ENCODE measurements around the gene PTCH1.
A peak's percentile ranks its signal among the peaks of the same experiment; 100 is the strongest.

Gene PTCH1

DNA sequence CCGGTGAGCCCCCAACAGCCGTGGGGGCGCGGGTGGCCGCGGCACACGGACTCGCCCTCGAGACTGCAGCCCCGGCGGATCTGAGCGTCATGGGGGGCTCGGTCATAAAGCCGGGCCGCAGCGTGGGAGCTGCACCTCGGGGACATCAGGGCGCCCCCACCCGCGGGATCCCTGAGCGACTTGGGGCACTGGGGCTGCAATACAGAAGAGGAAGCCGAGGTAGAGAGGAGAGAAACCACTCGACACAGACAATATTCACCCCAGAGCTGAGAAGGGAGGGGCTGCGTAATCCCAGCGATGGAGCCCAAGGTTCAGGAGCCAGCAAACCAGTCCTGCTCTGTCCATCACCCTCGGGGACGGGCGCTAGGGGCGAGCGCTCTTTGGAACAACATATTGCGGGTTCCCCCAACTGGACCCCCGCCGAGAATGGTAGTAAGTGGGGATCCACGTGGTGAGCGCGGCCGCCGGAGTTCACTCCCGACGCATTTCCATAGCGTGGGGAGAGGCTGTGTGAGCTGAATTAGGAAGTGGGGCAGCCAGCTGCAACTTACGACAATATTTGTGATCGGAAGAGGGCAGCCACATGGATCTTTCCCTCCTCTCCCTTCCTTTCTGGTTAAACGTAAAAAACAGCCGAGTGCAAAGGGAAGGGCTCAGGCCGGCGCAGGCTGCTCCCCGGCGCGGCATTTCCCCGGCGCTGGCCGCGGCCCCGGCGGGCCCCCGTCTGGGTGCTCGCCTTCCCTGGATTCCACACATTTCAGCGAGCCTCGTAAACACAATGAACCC is 9.9 kb downstream of the PTCH1 start (continued):
- TF ChIP-seq KLF7 (tag by site-specific recombination; IDR thresholded peaks at IDR 0.05; ENCODE audit: borderline replicate concordance) (no peak), YY2 (tag by site-specific recombination; IDR thresholded peaks at IDR 0.05) (no peak), GLIS2 (tag by site-specific recombination; IDR thresholded peaks at IDR 0.05) (peak; percentile 83), ZBTB17 (tag by site-specific recombination; IDR thresholded peaks at IDR 0.05) (no peak)
- TF ChIP-seq, protein P1, sequence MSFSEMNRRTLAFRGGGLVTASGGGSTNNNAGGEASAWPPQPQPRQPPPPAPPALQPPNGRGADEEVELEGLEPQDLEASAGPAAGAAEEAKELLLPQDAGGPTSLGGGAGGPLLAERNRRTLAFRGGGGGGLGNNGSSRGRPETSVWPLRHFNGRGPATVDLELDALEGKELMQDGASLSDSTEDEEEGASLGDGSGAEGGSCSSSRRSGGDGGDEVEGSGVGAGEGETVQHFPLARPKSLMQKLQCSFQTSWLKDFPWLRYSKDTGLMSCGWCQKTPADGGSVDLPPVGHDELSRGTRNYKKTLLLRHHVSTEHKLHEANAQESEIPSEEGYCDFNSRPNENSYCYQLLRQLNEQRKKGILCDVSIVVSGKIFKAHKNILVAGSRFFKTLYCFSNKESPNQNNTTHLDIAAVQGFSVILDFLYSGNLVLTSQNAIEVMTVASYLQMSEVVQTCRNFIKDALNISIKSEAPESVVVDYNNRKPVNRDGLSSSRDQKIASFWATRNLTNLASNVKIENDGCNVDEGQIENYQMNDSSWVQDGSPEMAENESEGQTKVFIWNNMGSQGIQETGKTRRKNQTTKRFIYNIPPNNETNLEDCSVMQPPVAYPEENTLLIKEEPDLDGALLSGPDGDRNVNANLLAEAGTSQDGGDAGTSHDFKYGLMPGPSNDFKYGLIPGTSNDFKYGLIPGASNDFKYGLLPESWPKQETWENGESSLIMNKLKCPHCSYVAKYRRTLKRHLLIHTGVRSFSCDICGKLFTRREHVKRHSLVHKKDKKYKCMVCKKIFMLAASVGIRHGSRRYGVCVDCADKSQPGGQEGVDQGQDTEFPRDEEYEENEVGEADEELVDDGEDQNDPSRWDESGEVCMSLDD (tag by site-specific recombination; IDR thresholded peaks at IDR 0.05) = peak; percentile 40; the same call in 1 of the 2 replicates

DNA sequence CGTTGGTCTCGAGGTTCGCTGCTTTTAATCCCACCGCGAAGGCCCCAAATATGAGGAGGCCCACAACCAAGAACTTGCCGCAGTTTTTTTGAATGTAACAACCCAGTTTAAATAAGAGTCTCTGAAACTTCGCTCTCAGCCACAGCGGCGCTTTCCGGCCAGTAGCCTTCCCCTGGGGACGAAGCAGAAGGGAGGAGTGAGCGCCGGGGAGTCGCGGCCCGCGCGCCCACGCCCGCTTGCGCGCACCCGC is 10.4 kb downstream of the PTCH1 start:
- POLR2A ChIA-PET = interaction anchor here (1.4 kb wide), 1 partner anchor 124 kb away, joined by 4 read pairs; no protein-coding TSS in a partner anchor
- H3K36me3 ChIP-seq (ENCODE audit: control insufficient read depth in 2 of 2, insufficient read depth in 1 of 2, low read length in 2 of 2) = peaks cover 0 to 8% of the 10 kb centered on the region in 2 experiments; a peak in 1 of 3 replicates
- H3K27ac ChIP-seq (ENCODE audit: extremely low read depth, low read depth, low read length) = peak overlapping the region; percentile 99
- TF ChIP-seq ZNF501 (tag by site-specific recombination; IDR thresholded peaks at IDR 0.05) (no peak), ZNF248 (tag by site-specific recombination; IDR thresholded peaks at IDR 0.05) (no peak), SCRT2 (tag by site-specific recombination; IDR thresholded peaks at IDR 0.05) (no peak), ZNF48 (tag by site-specific recombination; IDR thresholded peaks at IDR 0.05) (no peak), ZNF184 (tag by site-specific recombination; IDR thresholded peaks at IDR 0.05) (no peak), KLF9 (tag by site-specific recombination; IDR thresholded peaks at IDR 0.05; ENCODE audit: low read depth) (no peak), ZNF138 (tag by site-specific recombination; IDR thresholded peaks at IDR 0.05; ENCODE audit: borderline replicate concordance) (no peak), ZNF335 (tag by site-specific recombination; conservative IDR thresholded peaks at IDR 0.05) (0 out of 2 replicates have a peak, but pooled peaks have one; percentile 4), KLF7 (tag by site-specific recombination; IDR thresholded peaks at IDR 0.05; ENCODE audit: borderline replicate concordance) (no peak), ZNF426 (tag by site-specific recombination; IDR thresholded peaks at IDR 0.05) (no peak), ZNF292 (tag by site-specific recombination; IDR thresholded peaks at IDR 0.05; ENCODE audit: borderline replicate concordance, low read depth) (no peak), MYNN (tag by site-specific recombination; IDR thresholded peaks at IDR 0.05; ENCODE audit: borderline replicate concordance) (peak; percentile 66; the same call in 1 of the 2 replicates), ZBTB8A (tag by site-specific recombination; IDR thresholded peaks at IDR 0.05) (0 out of 2 replicates have a peak, but pooled peaks have one; percentile 20)
- TF ChIP-seq, protein P2, sequence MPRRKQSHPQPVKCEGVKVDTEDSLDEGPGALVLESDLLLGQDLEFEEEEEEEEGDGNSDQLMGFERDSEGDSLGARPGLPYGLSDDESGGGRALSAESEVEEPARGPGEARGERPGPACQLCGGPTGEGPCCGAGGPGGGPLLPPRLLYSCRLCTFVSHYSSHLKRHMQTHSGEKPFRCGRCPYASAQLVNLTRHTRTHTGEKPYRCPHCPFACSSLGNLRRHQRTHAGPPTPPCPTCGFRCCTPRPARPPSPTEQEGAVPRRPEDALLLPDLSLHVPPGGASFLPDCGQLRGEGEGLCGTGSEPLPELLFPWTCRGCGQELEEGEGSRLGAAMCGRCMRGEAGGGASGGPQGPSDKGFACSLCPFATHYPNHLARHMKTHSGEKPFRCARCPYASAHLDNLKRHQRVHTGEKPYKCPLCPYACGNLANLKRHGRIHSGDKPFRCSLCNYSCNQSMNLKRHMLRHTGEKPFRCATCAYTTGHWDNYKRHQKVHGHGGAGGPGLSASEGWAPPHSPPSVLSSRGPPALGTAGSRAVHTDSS (tag by site-specific recombination; IDR thresholded peaks at IDR 0.05) = no peak
- TF ChIP-seq, protein P3, sequence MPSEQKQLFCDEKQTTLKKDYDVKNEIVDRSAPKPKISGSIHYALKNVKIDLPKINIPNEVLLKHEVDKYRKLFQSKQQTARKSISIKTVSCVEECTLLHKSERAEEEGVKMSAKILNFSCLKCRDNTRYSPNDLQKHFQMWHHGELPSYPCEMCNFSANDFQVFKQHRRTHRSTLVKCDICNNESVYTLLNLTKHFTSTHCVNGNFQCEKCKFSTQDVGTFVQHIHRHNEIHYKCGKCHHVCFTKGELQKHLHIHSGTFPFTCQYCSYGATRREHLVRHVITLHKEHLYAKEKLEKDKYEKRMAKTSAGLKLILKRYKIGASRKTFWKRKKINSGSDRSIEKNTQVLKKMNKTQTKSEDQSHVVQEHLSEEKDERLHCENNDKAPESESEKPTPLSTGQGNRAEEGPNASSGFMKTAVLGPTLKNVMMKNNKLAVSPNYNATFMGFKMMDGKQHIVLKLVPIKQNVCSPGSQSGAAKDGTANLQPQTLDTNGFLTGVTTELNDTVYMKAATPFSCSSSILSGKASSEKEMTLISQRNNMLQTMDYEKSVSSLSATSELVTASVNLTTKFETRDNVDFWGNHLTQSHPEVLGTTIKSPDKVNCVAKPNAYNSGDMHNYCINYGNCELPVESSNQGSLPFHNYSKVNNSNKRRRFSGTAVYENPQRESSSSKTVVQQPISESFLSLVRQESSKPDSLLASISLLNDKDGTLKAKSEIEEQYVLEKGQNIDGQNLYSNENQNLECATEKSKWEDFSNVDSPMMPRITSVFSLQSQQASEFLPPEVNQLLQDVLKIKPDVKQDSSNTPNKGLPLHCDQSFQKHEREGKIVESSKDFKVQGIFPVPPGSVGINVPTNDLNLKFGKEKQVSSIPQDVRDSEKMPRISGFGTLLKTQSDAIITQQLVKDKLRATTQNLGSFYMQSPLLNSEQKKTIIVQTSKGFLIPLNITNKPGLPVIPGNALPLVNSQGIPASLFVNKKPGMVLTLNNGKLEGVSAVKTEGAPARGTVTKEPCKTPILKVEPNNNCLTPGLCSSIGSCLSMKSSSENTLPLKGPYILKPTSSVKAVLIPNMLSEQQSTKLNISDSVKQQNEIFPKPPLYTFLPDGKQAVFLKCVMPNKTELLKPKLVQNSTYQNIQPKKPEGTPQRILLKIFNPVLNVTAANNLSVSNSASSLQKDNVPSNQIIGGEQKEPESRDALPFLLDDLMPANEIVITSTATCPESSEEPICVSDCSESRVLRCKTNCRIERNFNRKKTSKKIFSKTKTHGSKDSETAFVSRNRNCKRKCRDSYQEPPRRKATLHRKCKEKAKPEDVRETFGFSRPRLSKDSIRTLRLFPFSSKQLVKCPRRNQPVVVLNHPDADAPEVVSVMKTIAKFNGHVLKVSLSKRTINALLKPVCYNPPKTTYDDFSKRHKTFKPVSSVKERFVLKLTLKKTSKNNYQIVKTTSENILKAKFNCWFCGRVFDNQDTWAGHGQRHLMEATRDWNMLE (tag by site-specific recombination; conservative IDR thresholded peaks at IDR 0.05; ENCODE audit: low read depth) = no peak
- H3K4me1 ChIP-seq (ENCODE audit: control insufficient read depth, insufficient read depth, low read length) = no peaks in the 10 kb centered on the region
- H3K4me3 ChIP-seq (ENCODE audit: low read depth, low read length) = peak overlapping the region; percentile 81
- CTCF ChIA-PET = no interaction called here
- H3K9me3 ChIP-seq (ENCODE audit: control insufficient read depth, insufficient read depth, low read depth, low read length) = no peaks in the 10 kb centered on the region

Measured in HEK293 (cell line).